Vagina (tissue), 2 donors: ENCODE measurements around the gene KDM7A.

Experiments
- CTCF ChIP-seq, 3 experiments: fragments of 450-650 bp in 2 of 3; fragments of 200-600 bp in 1 of 3; sonication (generic) in 1 of 3; IDR thresholded peaks; one replicate each; pipeline ENCODE4 v1.5.1; 2017 to 2019; ENCODE audit warnings: antibody characterized with exemption in 3 of 3, mild to moderate bottlenecking in 2 of 3, moderate library complexity in 2 of 3
- POLR2A ChIP-seq, 2 donors: fragments of 450-650 bp; IDR thresholded peaks; one replicate each; pipeline ENCODE4 v1.6.1; 2017; ENCODE audit warnings: antibody characterized with exemption in 2 of 2, mild to moderate bottlenecking in 2 of 2, moderate library complexity in 2 of 2
- POLR2AphosphoS5 ChIP-seq, 2 donors: sonication (generic); formaldehyde crosslinking; IDR thresholded peaks; one replicate each; pipeline ENCODE4 v1.9.0; 2017; ENCODE audit warnings: antibody characterized with exemption in 2 of 2, mild to moderate bottlenecking in 2 of 2, low read depth in 1 of 2; ENCODE audit not compliant: insufficient read depth in 1 of 2

- TF ChIP-seq CTCF (IDR thresholded peaks at IDR 0.05) = peak; percentile 61 to 89 (median 78)
- TF ChIP-seq POLR2A (IDR thresholded peaks at IDR 0.05) = peak in 1 of 2 donors; percentile 93
- peak; percentile 88 to 91 for TF ChIP-seq POLR2AphosphoS5 (IDR thresholded peaks at IDR 0.05; ENCODE audit: insufficient read depth in 1 of 2, low read depth in 1 of 2)
Observed at GRCh38 chr7:140175221-140176121, 1.3 kb downstream of the KDM7A start.
